GM21423 (cell line): Measurements from ENCODE around the gene HSPA14.
"Not testable (repeated sequence)": the region's sequence is repeated elsewhere in the genome, so short reads cannot be mapped to it uniquely, and the experiment has no call there.

Source experiments
- ATAC-seq: cut with Tn5 transposase; IDR thresholded peaks from one replicate; pipeline ENCODE4 v1.9.1; 2021; ENCODE audit warnings: mild to moderate bottlenecking, moderate library complexity; ENCODE audit not compliant: unreplicated experiment

The HSPA14 gene

DNA sequence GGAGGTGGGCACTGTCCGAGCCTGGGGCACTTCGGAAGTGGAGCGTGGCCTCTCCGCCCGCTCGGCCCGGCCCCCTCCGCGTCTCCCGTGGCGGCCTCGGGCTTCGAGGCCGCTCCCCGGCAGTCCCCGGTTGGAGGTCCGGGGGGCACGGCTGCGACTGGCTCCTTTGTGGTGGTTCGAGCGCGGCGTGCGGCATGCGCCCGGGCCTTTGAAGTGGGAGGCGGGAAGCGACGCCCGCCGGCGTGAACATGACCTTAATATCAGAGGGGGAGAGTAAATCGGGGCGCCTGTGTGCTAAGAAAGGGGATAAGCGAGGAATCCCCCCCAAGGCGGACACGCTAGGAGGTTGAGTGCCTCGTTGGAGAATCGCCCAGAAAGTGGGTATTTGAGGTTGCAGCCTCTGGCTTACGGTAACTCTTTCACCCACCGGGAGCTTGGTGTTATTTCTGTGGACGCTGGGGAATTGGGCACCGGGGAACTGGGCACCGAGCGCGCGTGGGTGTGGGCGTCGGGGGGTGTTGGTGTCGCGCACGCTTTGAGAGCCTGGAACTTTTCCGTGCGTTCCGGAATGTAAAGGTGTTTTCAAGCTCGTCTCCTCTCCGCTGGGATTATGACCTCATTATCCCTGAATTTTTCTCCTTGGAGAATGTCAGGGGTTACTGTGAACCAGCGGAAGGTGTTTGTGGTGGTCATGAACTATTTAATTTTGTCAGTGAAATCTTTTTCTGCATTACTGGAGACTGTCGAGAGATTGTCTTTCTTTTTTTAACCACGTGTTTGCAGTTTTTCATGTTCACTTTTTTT, 41.2 kb downstream of the HSPA14 start:
- ATAC-seq, result peak; percentile 25

GRCh38 chr10:14879928-14880193, 41.8 kb downstream of the HSPA14 start:
- ATAC-seq, result no peak

- no peak for ATAC-seq
These were observed 42.1 kb downstream of the HSPA14 start for GRCh38 chr10:14880229-14880628.

DNA sequence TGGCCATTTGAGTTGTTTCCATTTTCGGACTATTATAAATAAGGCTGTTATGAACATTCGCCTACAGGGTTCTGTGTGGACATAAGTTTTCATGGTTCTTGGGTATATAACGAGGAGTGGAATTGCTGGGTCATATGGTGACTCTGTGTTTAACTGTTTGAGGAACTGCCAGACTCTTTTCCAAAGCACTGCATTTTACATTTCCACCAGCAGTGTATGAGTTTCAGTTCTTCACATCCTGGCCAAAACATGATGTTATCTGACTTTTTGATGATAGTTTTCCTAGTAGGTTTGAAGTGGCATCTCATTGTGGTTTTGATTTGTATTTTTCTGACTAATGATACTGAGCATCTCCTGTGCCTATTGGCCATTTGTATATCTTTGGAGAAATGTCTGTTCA, 46.0 kb downstream of the HSPA14 start:
- no peak for ATAC-seq

- no peak for ATAC-seq
These were observed 51.2 kb downstream of the HSPA14 start for GRCh38 chr10:14889318-14889717.

DNA sequence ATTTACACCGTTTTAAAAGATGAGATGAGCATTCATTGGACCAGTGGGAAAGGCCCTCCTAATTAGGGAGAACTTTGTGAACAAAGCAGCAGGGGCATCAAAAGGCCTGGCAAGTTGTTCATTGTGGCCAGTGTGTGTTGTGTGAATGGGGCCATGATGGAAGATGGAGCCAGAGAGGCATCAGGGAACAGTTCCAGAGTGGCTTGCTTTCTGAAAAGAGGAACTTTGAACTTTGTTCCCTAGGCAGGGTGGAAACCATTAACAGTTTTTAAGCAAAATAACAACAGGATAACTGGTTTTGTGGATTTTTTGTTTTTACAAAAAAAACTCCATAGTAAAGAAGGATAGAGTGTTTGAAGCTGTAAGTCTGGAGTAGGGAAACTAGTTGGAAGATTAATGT, 53.0 kb downstream of the HSPA14 start:
- no peak for ATAC-seq

DNA sequence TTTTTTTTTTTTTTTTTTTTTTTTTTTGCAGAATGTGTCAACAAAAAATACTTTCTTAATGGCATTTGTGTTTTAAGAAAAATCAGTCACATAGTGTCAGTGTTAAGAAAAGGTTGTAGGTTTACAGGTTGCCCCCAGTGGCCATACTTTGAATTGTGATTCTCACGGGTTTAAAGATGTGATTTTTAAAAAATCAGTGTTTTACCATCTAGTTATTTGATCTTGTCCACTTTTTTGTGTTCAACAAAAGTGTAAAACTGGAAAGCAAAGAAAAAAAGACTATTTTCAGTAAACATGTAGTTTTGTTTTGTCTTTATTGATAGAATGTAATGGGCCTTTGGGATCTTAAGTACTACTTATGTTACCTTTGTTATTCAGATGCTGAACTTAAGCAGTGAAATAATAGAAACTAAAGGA, 66.2 kb downstream of the HSPA14 start:
- no peak for ATAC-seq

GRCh38 chr10:14904864-14905263, 66.8 kb downstream of the HSPA14 start:
- no peak for ATAC-seq

GRCh38 chr10:14905890-14906289, 67.8 kb downstream of the HSPA14 start:
- no peak for ATAC-seq

- ATAC-seq, result no peak
These were observed 68.7 kb downstream of the HSPA14 start for GRCh38 chr10:14906765-14907164.

DNA sequence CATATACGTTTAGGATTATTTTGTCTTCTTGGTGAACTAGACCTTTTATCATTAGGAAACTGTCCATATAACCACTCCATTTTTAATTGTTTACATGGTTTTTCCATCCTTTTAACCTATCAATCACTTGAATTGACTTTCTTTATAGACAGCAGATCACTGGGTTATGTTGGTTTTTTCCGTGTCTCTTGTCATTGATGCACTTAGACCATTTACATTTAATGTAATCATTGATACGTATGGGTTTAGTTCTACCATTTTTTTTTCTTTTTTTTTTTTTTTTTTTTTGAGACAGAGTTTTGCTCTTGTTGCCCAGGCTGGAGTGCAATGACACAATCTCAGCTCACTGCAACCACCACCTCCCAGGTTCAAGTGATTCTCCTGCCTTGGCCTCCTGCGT, 69.5 kb downstream of the HSPA14 start:
- ATAC-seq, result not testable (repeated sequence)

- no peak for ATAC-seq
These were observed 71.0 kb downstream of the HSPA14 start for GRCh38 chr10:14909101-14909500.

DNA sequence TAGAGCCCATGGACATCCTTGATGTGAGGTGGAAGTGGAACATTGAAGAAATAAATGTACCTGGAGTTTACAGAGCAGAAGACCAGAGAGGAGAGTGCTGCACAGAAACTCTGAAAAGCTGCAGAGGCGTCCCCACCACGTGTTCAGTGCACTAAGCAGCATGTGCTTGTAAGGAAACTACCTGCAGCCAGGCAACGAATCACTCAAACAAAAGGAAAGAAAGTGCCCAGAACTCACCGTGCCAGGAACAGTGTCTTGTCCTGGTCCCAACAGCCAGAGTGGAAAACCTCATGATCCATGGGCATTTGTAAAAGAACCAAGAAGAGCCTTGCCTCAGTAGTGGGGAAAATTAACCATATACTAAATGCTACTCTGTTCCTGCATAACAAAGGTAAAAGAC, 72.8 kb downstream of the HSPA14 start:
- no peak for ATAC-seq

- ATAC-seq, result no peak
These were observed 73.7 kb downstream of the HSPA14 start for GRCh38 chr10:14911801-14912200.

DNA sequence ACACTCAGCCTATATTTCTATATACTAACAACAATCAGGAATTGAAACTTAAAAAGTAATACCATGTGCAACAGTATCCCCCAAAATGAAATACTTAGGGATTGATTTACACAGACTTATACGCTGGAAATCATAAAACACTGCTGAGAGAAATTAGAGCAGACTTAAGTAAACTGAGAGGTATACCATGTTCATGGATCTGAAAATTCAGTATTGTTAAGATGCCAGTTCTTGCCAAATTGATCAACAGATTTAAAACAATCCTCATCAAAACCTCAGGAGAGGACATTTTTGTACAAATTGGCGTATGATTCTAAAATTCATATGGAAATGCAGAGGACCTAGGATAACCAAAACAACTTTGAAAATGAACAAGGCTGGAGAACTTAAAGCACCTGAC, 78.5 kb downstream of the HSPA14 start:
- no peak for ATAC-seq

DNA sequence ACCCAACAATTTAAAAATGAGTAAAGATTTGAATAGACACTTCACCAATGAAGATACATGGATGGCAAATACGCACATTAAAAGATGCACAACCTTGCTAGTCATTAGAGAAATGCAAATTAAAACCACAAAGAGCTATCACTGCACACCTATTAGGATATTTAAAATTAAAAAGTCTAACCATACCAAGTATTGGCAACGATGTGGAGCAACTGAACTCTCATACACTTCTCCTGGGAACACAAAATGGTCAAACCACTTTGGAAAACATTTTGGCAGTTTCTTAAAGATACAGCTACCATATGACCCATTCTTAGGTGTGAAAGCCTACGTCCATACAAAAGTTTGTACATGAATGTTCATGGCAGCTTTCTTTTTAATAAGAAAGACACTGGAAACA, 79.7 kb downstream of the HSPA14 start:
- no peak for ATAC-seq

DNA sequence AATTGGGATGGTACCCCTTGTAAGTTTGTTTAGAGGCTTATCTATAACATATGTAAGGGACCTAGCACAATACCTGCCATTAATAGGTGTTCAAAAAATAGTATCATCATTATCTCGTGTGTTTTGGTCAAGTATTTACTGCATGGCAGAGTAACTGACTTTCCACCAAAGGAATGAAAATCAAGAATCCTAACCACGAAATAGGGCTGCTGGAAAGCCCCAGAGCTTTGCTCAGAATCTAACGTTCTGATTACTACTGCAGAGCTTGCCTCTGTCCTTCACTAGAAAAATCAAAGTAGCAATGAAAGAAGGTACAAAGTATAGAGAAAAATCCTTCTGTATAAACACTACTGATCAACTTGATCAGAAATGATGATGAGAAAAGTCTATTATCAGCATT, 80.9 kb downstream of the HSPA14 start:
- no peak for ATAC-seq
